K562 (cell line): Measurements from ENCODE around the gene DBI. TPM values are rescaled to one million over a fixed set of nuclear protein-coding genes. Genes with fewer than 3 reads are reported as not detected.

Experiments used
- ARNT ChIP-seq, 2 experiments: fragments of 450-650 bp; IDR thresholded peaks; 2 replicates each; pipeline ENCODE4 v1.6.1; 2016; ENCODE audit warnings: mild to moderate bottlenecking in 1 of 2
- ATF7 ChIP-seq: fragments of 450-650 bp; IDR thresholded peaks from 2 replicates; pipeline ENCODE4 v1.7.1; 2014; ENCODE audit warnings: mild to moderate bottlenecking, moderate library complexity
- KDM5B ChIP-seq: fragments of 200-600 bp; sonication (generic); IDR thresholded peaks from 2 replicates; pipeline ENCODE4 v1.6.1; 2012; ENCODE audit warnings: low read depth, mild to moderate bottlenecking, moderate library complexity, low read length, control low read depth, inconsistent platforms; ENCODE audit not compliant: insufficient replicate concordance
- NCOA4 ChIP-seq: fragments of 450-650 bp; IDR thresholded peaks from 2 replicates; pipeline ENCODE4 v1.6.1; 2018; ENCODE audit warnings: mild to moderate bottlenecking; ENCODE audit not compliant: partially characterized antibody
- NR2F6 ChIP-seq: fragments of 450-650 bp; formaldehyde crosslinking; IDR thresholded peaks from 2 replicates; pipeline ENCODE4 v1.4.0; 2020; ENCODE audit warnings: mild to moderate bottlenecking
- PTTG1 ChIP-seq: fragments of 450-650 bp; IDR thresholded peaks from 2 replicates; pipeline ENCODE4 v1.6.1; 2016; ENCODE audit warnings: low read depth, mild to moderate bottlenecking, missing genetic modification characterization, missing compliant biosample characterization
- TEAD4 ChIP-seq, 2 experiments: sonication (generic) in 1 of 2; formaldehyde crosslinking in 1 of 2; IDR thresholded peaks; 2 replicates each; pipeline versions ENCODE4 v1.6.1 to v1.8.0; 2012 to 2022; ENCODE audit warnings: borderline replicate concordance in 1 of 2, inconsistent platforms in 1 of 2, low read length in 1 of 2, mild to moderate bottlenecking in 1 of 2, missing genetic modification reagents in 1 of 2
- ZFPM2 ChIP-seq: fragments of 250-450 bp; sonication (Bioruptor Pico); IDR thresholded peaks from 2 replicates; pipeline ENCODE4 v1.5.1; 2022; ENCODE audit warnings: mild to moderate bottlenecking
- ZKSCAN3 ChIP-seq: fragments of 250-450 bp; sonication (Bioruptor Pico); IDR thresholded peaks from 2 replicates; pipeline ENCODE4 v1.4.0; 2020
- ZSCAN32 ChIP-seq: fragments of 450-650 bp; formaldehyde crosslinking; IDR thresholded peaks from 2 replicates; pipeline ENCODE4 v1.4.0; 2020; ENCODE audit warnings: mild to moderate bottlenecking, moderate library complexity
- ZZZ3 ChIP-seq: fragments of 450-650 bp; IDR thresholded peaks from 2 replicates; pipeline ENCODE4 v1.6.1; 2016; ENCODE audit warnings: antibody characterized with exemption, mild to moderate bottlenecking, moderate library complexity
- polyA plus RNA-seq, 8 experiments: library from polyadenylated mRNA; depleted of rRNA in 4 of 8; stranded (reverse) in 5 of 8; unstranded in 3 of 8; fragments of >200 nt; fragmentation: Nextera tagmentation in 2 of 8; fragmentation: Illumina TruSeq in 1 of 8; extraction: Ambion mirVana in 2 of 8; extraction: Trizol in 1 of 8; gene quantifications; 2 replicates each; pipeline versions ENCODE4 v1.2.1 to v1.2.3, GENCODE V29; 2011 to 2014; ENCODE audit warnings: inconsistent platforms in 1 of 8, missing spikeins in 1 of 8
- total RNA-seq, 7 experiments: library from RNA; depleted of rRNA in 6 of 7; stranded (reverse); fragments of >200 nt in 6 of 7; fragmentation: Illumina TruSeq in 2 of 7; extraction: Trizol in 2 of 7; gene quantifications; 2 replicates each; pipeline versions ENCODE4 v1.2.1 to v1.2.3, GENCODE V29; 2011 to 2021; ENCODE audit warnings: low replicate concordance in 1 of 7
- TF ChIP-seq, protein P1 (sequence below): sonication (generic); IDR thresholded peaks from 2 replicates; pipeline ENCODE4 v1.6.1; 2016
- TF ChIP-seq, protein P2 (sequence below): sonication (generic); formaldehyde crosslinking; IDR thresholded peaks from 2 replicates; pipeline ENCODE4 v1.8.0; 2023; ENCODE audit warnings: mild to moderate bottlenecking, missing genetic modification reagents
- TF ChIP-seq, protein P3 (sequence below): fragments of 250-450 bp; sonication (Bioruptor Pico); IDR thresholded peaks from 2 replicates; pipeline ENCODE4 v1.5.1; 2021; ENCODE audit warnings: mild to moderate bottlenecking
- TF ChIP-seq, protein P4 (sequence below): fragments of 250-450 bp; sonication (Bioruptor Pico); IDR thresholded peaks from 2 replicates; pipeline ENCODE4 v1.9.0; 2021; ENCODE audit warnings: mild to moderate bottlenecking, inconsistent platforms
- TF ChIP-seq, protein P5 (sequence below): fragments of 250-450 bp; sonication (Bioruptor Pico); IDR thresholded peaks from 2 replicates; pipeline ENCODE4 v1.8.0; 2021; ENCODE audit warnings: borderline replicate concordance, mild to moderate bottlenecking, moderate library complexity; ENCODE audit not compliant: poor library complexity, severe bottlenecking

Gene DBI
- total and polyA plus RNA-seq, 9 of the 15 experiments (the other 6 are each of a cell fraction or from before 2014, with no cell fraction given), result 55.8 to 443 (median 194) TPM

DNA sequence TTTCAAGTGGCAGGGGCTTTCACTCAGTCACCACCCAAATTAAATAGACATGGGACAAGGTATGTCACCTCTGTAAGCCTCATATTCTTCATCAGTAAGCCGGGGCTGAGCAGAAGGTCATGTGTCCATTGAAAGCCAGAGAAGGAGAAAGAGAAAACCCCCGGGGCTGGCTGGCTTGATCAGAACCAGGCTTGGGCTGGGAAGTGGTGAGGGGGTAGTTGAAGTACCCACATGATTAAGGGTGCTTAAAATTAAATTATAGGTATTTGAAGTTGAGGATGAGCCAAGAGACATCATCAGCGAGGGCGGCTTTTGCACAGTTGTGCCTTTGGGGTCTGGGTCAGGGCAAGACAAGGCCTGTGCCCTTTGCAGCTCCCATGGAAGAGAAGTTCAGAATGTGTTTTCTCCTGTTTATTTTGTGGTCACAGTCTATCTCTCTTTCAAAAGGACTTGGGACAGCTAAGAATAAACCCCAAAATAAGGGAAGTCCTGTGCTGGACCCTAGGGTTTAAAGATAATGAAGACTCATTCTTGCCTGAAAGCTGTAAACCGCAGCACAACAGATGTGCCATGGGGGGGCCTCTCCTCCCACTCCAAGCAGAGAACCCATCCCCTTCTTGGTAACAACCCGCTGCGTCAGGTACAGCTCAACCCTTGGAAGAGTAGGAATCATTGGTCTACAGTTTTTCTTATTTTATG is 10.7 kb downstream of the DBI start (continued):
- no peak for TF ChIP-seq ZKSCAN3
- TF ChIP-seq, protein P1, sequence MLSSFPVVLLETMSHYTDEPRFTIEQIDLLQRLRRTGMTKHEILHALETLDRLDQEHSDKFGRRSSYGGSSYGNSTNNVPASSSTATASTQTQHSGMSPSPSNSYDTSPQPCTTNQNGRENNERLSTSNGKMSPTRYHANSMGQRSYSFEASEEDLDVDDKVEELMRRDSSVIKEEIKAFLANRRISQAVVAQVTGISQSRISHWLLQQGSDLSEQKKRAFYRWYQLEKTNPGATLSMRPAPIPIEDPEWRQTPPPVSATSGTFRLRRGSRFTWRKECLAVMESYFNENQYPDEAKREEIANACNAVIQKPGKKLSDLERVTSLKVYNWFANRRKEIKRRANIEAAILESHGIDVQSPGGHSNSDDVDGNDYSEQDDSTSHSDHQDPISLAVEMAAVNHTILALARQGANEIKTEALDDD, result no peak
- TF ChIP-seq NR2F6 (CRISPR knock-in tag), result no peak
- TF ChIP-seq TEAD4 (IDR thresholded peaks at IDR 0.05; ENCODE audit: low read length), result peak; percentile 51; the same call in 1 of the 2 replicates
- no peak for TF ChIP-seq TEAD4 (CRISPR knock-in tag; IDR thresholded peaks at IDR 0.05; ENCODE audit: borderline replicate concordance)
- TF ChIP-seq, protein P2, sequence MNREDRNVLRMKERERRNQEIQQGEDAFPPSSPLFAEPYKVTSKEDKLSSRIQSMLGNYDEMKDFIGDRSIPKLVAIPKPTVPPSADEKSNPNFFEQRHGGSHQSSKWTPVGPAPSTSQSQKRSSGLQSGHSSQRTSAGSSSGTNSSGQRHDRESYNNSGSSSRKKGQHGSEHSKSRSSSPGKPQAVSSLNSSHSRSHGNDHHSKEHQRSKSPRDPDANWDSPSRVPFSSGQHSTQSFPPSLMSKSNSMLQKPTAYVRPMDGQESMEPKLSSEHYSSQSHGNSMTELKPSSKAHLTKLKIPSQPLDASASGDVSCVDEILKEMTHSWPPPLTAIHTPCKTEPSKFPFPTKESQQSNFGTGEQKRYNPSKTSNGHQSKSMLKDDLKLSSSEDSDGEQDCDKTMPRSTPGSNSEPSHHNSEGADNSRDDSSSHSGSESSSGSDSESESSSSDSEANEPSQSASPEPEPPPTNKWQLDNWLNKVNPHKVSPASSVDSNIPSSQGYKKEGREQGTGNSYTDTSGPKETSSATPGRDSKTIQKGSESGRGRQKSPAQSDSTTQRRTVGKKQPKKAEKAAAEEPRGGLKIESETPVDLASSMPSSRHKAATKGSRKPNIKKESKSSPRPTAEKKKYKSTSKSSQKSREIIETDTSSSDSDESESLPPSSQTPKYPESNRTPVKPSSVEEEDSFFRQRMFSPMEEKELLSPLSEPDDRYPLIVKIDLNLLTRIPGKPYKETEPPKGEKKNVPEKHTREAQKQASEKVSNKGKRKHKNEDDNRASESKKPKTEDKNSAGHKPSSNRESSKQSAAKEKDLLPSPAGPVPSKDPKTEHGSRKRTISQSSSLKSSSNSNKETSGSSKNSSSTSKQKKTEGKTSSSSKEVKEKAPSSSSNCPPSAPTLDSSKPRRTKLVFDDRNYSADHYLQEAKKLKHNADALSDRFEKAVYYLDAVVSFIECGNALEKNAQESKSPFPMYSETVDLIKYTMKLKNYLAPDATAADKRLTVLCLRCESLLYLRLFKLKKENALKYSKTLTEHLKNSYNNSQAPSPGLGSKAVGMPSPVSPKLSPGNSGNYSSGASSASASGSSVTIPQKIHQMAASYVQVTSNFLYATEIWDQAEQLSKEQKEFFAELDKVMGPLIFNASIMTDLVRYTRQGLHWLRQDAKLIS (CRISPR knock-in tag), result no peak
- TF ChIP-seq ZZZ3, result no peak
- TF ChIP-seq ZFPM2, result no peak
- no peak for TF ChIP-seq ZSCAN32 (CRISPR knock-in tag)
- TF ChIP-seq, protein P3, sequence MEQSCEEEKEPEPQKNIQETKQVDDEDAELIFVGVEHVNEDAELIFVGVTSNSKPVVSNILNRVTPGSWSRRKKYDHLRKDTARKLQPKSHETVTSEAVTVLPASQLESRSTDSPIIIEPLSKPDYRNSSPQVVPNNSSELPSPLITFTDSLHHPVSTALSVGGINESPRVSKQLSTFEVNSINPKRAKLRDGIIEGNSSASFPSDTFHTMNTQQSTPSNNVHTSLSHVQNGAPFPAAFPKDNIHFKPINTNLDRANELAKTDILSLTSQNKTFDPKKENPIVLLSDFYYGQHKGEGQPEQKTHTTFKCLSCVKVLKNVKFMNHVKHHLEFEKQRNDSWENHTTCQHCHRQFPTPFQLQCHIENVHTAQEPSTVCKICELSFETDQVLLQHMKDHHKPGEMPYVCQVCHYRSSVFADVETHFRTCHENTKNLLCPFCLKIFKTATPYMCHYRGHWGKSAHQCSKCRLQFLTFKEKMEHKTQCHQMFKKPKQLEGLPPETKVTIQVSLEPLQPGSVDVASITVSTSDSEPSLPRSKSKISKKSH (CRISPR knock-in tag), result no peak
- no peak for TF ChIP-seq NCOA4
- no peak for TF ChIP-seq PTTG1
- TF ChIP-seq, protein P4, sequence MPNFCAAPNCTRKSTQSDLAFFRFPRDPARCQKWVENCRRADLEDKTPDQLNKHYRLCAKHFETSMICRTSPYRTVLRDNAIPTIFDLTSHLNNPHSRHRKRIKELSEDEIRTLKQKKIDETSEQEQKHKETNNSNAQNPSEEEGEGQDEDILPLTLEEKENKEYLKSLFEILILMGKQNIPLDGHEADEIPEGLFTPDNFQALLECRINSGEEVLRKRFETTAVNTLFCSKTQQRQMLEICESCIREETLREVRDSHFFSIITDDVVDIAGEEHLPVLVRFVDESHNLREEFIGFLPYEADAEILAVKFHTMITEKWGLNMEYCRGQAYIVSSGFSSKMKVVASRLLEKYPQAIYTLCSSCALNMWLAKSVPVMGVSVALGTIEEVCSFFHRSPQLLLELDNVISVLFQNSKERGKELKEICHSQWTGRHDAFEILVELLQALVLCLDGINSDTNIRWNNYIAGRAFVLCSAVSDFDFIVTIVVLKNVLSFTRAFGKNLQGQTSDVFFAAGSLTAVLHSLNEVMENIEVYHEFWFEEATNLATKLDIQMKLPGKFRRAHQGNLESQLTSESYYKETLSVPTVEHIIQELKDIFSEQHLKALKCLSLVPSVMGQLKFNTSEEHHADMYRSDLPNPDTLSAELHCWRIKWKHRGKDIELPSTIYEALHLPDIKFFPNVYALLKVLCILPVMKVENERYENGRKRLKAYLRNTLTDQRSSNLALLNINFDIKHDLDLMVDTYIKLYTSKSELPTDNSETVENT, result no peak
- TF ChIP-seq KDM5B, result no peak
- no peak for TF ChIP-seq ARNT (IDR thresholded peaks at IDR 0.05)
- no peak for TF ChIP-seq ATF7
- TF ChIP-seq, protein P5, sequence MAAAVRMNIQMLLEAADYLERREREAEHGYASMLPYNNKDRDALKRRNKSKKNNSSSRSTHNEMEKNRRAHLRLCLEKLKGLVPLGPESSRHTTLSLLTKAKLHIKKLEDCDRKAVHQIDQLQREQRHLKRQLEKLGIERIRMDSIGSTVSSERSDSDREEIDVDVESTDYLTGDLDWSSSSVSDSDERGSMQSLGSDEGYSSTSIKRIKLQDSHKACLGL (CRISPR knock-in tag), result no peak
